Calu3 (cell line): ENCODE measurements around the gene KLF9. TPM values are rescaled to one million over a fixed set of nuclear protein-coding genes. Genes with fewer than 3 reads are reported as not detected.
A peak's percentile ranks its signal among the peaks of the same experiment; 100 is the strongest.

Experiments used
- BruUV-seq: library from RNA; stranded (reverse); fragments of 400-500 nt; replicated peaks from 2 replicates; lab custom pipeline; 2021; lab: Mats Ljungman, UMichigan
- CTCF ChIA-PET: fragments of 300-600 bp; sonication (Branson Sonifier 250); formaldehyde crosslinking; loops from one replicate; lab custom pipeline; 2022; ENCODE audit warnings: antibody characterized with exemption; lab: Charles Lee
- DNase-seq: peaks from one replicate; pipeline ENCODE4 v3.0.0; 2022
- H3K27ac Mint-ChIP-seq: one replicate; pipeline ENCODE4 v1.8.0; 2022; ENCODE audit warnings: mixed read lengths; ENCODE audit not compliant: unreplicated experiment
- H3K27me3 Mint-ChIP-seq: one replicate; pipeline ENCODE4 v1.8.0; 2022; ENCODE audit warnings: mixed read lengths; ENCODE audit not compliant: unreplicated experiment
- H3K36me3 Mint-ChIP-seq: one replicate; pipeline ENCODE4 v1.8.0; 2022; ENCODE audit warnings: mild to moderate bottlenecking, moderate library complexity, mixed read lengths; ENCODE audit not compliant: insufficient read depth, unreplicated experiment
- H3K4me1 Mint-ChIP-seq: one replicate; pipeline ENCODE4 v1.8.0; 2022; ENCODE audit warnings: mild to moderate bottlenecking, low read depth, mixed read lengths; ENCODE audit not compliant: unreplicated experiment
- H3K4me3 Mint-ChIP-seq: one replicate; pipeline ENCODE4 v1.8.0; 2022; ENCODE audit warnings: mild to moderate bottlenecking, low read depth, moderate library complexity, mixed read lengths; ENCODE audit not compliant: unreplicated experiment
- H3K9me3 Mint-ChIP-seq: one replicate; pipeline ENCODE4 v1.8.0; 2022; ENCODE audit warnings: low read depth, mixed read lengths; ENCODE audit not compliant: unreplicated experiment
- intact Hi-C: fragments of 100-400 bp; cut with micrococcal nuclease; formaldehyde crosslinking; loops from one replicate; pipeline ENCODE4 v1.10.0; 2022; ENCODE audit not compliant: unreplicated experiment
- total RNA-seq: library from RNA; stranded (reverse); gene quantifications from 2 replicates; pipeline ENCODE4 v1.2.3, GENCODE V29; 2022
- TF ChIP-seq, protein P1 (sequence below): fragments of 200-600 bp; IDR thresholded peaks from one replicate; pipeline ENCODE4 v1.8.0; 2022; ENCODE audit warnings: antibody characterized with exemption; ENCODE audit not compliant: unreplicated experiment

Gene KLF9
- total RNA-seq, 1 experiment from 2014 or later: 0.87 TPM

DNA sequence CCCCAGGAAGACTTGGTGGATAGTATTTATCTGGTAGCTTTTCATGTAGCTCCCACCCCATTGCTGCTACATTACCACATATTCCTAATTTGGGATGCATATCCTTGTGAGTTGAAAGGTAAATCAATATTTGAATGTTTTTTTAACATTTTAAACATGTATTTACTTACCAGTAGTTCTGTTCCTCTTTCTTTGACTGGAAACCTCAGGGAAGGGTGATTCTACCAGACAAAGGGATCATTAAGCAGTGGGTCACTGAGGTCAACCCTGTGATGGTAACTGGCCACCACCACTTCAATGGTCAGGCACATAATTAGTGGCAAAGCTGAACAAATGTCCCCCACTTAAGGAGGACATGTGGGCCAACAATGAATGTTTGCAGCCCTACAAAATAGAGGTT lies 27.2 kb upstream of the KLF9 start:
- Mint-ChIP-seq H3K9me3 (no peaks in the 10 kb centered on the region), H3K4me3 (no peak overlapping the region), H3K27me3 (no peaks in the 10 kb centered on the region), H3K36me3 (no peaks in the 10 kb centered on the region), H3K4me1 (peaks cover 17% of the 10 kb centered on the region), H3K27ac (no peak overlapping the region)
- BruUV-seq: no TSS peak
- TF ChIP-seq, protein P1, sequence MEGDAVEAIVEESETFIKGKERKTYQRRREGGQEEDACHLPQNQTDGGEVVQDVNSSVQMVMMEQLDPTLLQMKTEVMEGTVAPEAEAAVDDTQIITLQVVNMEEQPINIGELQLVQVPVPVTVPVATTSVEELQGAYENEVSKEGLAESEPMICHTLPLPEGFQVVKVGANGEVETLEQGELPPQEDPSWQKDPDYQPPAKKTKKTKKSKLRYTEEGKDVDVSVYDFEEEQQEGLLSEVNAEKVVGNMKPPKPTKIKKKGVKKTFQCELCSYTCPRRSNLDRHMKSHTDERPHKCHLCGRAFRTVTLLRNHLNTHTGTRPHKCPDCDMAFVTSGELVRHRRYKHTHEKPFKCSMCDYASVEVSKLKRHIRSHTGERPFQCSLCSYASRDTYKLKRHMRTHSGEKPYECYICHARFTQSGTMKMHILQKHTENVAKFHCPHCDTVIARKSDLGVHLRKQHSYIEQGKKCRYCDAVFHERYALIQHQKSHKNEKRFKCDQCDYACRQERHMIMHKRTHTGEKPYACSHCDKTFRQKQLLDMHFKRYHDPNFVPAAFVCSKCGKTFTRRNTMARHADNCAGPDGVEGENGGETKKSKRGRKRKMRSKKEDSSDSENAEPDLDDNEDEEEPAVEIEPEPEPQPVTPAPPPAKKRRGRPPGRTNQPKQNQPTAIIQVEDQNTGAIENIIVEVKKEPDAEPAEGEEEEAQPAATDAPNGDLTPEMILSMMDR: no peak
- DNase-seq: no peak
- intact Hi-C loops: no loop called here
- CTCF ChIA-PET: interaction anchor here (0.9 kb wide), 1 partner anchor 43 kb away, joined by 3 read pairs; no protein-coding TSS in a partner anchor

DNA sequence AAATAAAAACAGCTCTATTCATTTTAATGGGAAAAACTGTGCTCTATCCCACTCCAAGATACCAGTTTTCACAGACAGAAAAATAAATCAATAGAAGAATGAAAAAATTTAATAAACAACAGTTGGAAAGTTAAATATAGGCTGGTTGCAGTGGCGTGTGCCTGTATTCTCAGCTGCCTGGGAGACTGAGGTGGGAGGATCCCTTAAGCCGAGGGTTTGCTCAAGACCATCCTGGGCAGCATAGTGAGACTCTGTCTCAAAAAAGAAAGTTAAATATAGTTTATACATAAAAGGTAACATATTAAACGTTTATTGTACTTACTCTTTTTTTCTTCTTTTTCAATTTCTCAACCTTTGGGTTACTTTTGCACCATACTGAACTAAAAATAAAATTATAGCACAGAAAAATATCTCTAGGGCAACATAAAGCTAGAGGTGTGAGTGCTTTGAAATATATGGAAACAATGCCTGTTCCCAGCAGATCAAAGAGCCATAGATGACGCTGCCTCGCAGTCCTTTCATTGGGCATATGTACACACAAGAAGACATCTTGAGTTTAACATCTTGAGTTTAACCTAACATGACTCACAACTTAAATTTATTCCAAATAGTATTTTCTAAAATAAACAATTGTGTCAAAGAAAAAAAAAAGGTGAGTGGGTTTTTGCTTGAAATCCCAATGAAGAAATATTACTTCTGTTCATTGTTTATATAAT lies 25.7 kb upstream of the KLF9 start:
- Mint-ChIP-seq H3K4me1 (peaks cover 17% of the 10 kb centered on the region), H3K9me3 (no peaks in the 10 kb centered on the region), H3K27me3 (no peaks in the 10 kb centered on the region), H3K36me3 (no peaks in the 10 kb centered on the region), H3K4me3 (no peak overlapping the region), H3K27ac (no peak overlapping the region)
- intact Hi-C loops: no loop called here
- no peak for DNase-seq
- CTCF ChIA-PET: no interaction called here
- BruUV-seq: no TSS peak
- TF ChIP-seq, protein P1: no peak

DNA sequence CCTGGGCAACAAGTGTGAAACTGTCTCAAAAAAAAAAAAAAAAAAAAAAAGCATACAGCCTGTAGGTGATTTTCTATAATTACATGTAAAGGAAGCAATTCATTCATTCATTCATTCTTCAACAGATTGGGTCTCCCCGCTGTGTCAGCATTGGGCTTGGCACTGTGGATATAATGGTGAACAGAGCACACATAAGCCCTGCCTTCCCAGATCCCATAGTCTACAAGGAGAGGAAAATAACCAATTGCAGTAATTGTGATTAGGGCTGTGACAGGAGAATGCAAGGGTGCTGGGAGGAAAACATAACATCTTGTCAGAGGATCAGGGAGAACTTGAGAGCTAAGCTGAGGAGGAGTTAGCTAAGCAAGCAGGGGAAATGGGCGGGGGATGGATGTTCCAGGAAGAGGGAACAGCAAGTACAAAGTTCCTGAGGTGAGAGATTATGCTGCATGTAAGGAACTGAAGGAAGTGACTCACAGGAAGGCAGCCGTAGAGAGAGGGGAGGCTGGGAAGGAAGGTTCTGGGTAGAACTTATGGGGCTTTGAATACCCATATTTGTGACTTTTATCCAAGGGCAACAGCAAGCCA lies 24.0 kb upstream of the KLF9 start:
- H3K27me3 Mint-ChIP-seq: no peaks in the 10 kb centered on the region
- BruUV-seq: no TSS peak
- DNase-seq: peak; percentile 35
- peaks cover 17% of the 10 kb centered on the region for H3K4me1 Mint-ChIP-seq
- TF ChIP-seq, protein P1: no peak
- intact Hi-C loops: no loop called here
- H3K27ac Mint-ChIP-seq: peak overlapping the region; percentile 59
- CTCF ChIA-PET: no interaction called here
- no peaks in the 10 kb centered on the region for H3K36me3 Mint-ChIP-seq
- no peaks in the 10 kb centered on the region for H3K9me3 Mint-ChIP-seq
- no peak overlapping the region for H3K4me3 Mint-ChIP-seq

DNA sequence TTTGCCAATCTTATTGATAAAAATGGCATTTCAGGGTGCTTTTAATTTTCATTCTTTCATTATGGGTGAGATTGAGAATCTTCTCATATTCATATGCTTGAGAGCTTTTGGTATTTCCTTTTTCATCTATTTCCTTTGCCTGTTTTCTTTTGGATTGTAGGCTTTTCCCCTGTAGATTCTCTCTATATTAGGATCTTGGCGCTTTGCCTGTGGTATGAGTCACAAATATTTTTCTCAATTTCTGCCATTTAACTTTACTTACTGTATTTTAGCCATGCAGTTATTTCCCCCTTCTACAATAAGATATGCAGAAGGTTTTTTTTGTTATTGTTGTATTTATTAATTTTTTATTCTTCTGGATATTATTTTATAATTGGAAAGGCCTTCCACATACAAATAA lies 21.5 kb upstream of the KLF9 start:
- Mint-ChIP-seq H3K36me3 (no peaks in the 10 kb centered on the region), H3K9me3 (peaks cover 2% of the 10 kb centered on the region), H3K4me1 (peaks cover 17% of the 10 kb centered on the region), H3K27me3 (no peaks in the 10 kb centered on the region), H3K27ac (no peak overlapping the region), H3K4me3 (no peak overlapping the region)
- CTCF ChIA-PET: interaction anchor here (0.6 kb wide), 1 partner anchor 59 kb away, joined by 3 read pairs; no protein-coding TSS in a partner anchor
- TF ChIP-seq, protein P1: no peak
- no TSS peak for BruUV-seq
- intact Hi-C loops: no loop called here
- no peak for DNase-seq
